ENCODE results near the gene EFCAB8.

The EFCAB8 gene

DNA sequence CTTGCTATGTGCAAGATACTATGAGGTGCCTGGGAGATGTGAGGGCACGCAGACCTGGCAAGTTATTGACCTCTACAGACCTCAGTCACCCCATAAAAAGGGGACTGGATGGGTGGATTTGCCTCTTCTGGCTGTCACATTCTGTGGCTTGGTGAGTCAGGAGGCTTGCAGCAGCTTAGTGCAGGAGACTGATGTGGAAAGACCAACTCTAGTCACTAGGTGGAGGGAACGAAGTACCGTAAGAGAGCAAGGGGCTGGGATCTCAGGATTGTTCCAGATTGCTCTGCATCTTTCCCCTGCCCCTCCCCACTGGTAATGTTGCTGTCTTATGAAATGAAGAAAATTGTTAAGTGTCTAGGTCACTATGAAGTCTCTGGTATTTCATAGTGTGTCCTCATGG lies 35.6 kb upstream of the EFCAB8 start:
- TF ChIP-seq, protein P1, sequence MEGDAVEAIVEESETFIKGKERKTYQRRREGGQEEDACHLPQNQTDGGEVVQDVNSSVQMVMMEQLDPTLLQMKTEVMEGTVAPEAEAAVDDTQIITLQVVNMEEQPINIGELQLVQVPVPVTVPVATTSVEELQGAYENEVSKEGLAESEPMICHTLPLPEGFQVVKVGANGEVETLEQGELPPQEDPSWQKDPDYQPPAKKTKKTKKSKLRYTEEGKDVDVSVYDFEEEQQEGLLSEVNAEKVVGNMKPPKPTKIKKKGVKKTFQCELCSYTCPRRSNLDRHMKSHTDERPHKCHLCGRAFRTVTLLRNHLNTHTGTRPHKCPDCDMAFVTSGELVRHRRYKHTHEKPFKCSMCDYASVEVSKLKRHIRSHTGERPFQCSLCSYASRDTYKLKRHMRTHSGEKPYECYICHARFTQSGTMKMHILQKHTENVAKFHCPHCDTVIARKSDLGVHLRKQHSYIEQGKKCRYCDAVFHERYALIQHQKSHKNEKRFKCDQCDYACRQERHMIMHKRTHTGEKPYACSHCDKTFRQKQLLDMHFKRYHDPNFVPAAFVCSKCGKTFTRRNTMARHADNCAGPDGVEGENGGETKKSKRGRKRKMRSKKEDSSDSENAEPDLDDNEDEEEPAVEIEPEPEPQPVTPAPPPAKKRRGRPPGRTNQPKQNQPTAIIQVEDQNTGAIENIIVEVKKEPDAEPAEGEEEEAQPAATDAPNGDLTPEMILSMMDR (IDR thresholded peaks at IDR 0.05; ENCODE audit: low read depth, low read length), result no peak; the same call in 1 of the 2 replicates
- no peak for DNase-seq (ENCODE audit: extremely low read depth, low read depth)

DNA sequence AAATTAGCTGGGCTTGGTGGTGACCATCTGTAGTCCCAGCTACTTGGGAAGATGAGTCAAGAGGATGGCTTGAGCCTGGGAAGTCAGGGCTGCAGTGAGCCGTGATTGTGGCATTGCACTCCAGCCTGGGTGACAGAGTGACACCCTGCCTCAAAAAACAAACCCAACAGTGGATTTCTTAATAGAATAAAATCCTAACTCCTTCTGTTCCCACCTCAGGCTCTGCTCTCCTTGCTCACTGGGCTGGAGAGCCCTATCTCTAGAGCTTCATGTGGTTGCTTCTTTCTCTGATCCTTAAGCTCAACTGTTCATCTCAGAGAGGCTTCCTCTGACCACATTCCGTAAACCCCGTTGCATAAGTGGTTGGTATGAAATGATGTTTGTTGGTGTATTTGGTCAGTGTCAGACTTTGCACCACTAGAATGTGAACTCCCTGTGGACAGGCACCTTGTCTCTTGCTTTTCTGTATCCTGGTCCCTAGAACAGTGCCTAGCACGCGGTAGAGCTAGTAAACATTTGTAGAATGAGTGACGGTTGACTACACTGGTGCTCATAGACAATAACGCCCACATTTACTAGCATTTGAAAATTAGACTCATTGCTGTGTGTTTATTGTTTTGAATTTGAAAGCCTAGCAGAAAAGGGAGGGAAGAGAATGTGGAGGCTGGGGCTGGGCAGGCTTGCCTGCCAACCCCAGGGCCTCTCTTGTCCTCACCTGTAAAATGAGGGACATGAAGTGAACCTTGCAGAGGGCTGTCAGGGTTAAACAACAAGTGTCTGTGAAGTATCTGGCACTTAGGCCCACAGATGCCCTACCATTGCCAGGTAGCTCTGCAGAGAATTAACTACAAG lies 34.8 kb upstream of the EFCAB8 start:
- DNase-seq (ENCODE audit: extremely low read depth, low read depth), result no peak
- TF ChIP-seq, protein P1 (IDR thresholded peaks at IDR 0.05; ENCODE audit: low read depth, low read length), result no peak

DNA sequence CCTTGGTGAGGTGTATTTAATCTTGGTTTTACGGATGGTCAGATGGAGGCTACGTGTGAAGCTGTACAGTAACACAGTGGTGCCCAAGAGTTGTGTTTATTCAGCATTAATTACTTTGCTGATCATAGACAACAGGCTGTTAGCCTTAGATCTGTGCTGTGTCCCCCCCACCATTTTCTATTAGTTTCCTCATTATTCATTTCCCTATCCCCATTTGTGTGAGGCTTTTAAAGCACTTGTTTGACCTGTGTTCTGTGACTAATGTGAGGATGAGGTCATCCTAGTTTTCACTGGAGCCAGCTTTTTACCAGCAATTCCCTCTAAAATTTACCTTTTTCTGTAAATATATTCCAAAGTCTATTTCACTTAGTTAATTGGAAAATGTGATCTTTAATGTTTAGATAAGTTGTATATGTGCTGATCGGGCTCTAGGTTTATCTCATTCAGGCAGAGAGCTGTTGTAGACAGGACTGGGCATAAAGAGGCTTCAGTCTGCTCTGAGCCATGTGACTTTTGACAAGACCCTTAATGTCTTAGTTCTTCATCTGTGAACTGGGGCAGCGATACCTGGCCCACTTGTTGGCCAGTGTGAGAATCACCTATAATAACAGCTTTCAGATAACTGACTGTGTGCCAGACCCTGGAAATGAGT lies 30.6 kb upstream of the EFCAB8 start:
- TF ChIP-seq, protein P1 (IDR thresholded peaks at IDR 0.05; ENCODE audit: low read depth, low read length), result no peak

DNA sequence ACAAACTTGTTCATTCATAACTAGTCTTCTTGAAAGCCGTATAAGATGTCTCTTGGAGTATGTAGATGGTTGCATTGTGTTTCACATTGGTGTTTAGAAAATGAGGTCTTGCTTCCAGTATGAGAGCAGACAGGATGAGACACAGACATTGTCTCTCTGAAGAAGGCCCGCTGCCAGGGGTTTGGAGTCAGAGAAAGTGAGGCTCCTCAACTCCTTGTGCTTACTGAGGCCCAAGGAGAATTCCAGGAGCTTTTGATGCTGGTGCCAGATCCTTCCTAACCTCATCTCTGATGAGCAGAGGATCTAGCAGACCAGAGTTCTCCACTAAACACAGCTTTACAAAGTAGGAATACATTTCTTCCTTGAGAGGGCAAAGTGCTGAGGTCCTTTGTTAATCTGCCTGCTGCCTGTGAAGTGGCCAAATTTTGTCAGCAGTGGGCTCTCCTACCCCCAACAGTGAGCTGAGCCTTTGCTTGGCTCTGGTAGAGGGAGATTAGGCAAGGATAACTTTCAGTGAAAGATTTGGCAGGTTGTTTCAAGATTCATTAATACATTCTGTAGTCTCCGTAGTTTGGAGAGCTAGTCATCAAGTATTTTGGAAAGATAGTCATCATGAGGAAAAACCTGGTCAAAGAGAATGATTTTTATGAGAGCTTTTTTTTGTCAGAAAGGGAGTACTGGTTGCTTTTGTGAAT lies 29.3 kb upstream of the EFCAB8 start:
- no peak for DNase-seq (ENCODE audit: extremely low read depth, low read depth)
- TF ChIP-seq, protein P1 (IDR thresholded peaks at IDR 0.05; ENCODE audit: low read depth, low read length), result no peak

More for the DNA sequence above, 30.6 kb upstream of the EFCAB8 start:
- no peak for DNase-seq (ENCODE audit: extremely low read depth, low read depth)

DNA sequence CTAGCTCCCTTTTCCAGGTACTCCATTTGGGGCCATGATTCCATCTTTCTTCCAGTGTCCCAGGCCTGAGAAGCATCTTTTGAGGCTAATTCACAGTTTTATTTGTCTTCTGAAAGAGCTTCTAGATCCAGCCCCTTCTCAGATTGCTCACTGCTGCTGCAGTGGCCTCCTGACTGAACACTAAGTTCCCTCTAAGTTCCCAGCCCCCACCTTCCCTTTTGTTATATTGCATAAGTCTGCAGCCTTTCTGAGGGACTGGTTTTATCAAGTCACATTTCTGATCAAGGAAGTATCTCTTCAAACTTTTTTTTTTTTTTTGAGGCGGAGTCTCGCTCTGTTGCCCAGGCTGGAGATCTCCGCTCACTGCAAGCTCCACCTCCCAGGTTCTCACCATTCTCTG lies 28.3 kb upstream of the EFCAB8 start:
- DNase-seq (ENCODE audit: extremely low read depth, low read depth), result no peak
- TF ChIP-seq, protein P1 (IDR thresholded peaks at IDR 0.05; ENCODE audit: low read depth, low read length), result no peak

DNA sequence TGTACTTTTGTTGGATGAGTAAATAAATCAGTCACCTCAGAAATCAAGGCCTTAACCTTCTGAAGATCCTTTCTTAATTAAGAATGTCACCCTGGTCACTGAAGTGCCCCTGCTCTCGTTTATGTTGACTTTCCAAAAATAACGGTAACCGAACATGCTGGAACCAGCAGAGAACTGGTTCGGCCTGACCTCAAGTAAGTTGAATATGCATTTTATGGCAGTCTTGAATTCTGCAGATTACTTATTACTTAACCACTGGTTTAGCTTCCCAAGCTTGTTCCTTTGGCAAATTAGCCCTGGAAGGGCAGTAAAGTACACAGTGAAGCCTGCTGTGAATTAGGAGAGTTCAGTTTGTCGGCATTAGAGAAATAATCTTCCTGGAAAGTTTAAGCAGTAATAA lies 26.7 kb upstream of the EFCAB8 start:
- TF ChIP-seq, protein P1 (IDR thresholded peaks at IDR 0.05; ENCODE audit: low read depth, low read length), result no peak
- DNase-seq (ENCODE audit: extremely low read depth, low read depth), result no peak

DNA sequence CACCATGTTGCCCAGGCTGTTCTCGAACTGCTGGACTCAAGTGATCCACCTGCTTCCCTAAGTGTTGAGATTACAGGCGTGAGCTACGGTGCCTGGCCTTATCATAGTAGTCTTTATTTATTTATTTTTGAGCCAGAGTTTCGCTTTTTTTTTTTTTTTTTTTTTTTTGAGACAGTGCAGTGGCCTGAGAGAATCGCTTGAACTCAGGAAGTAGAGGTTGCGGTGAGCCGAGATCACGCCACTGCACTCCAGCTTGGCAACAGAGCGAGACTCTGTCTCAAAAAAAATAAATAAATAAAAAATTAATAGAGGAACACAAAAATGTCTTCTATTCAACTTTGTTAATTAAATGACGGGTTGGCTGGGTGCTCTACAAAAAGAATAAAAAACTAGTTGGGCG lies 26.1 kb upstream of the EFCAB8 start:
- DNase-seq (ENCODE audit: extremely low read depth, low read depth), result no peak
- TF ChIP-seq, protein P1 (IDR thresholded peaks at IDR 0.05; ENCODE audit: low read depth, low read length), result no peak

Data from AG09319 (cell line).